ENCODE results near the gene PDZD2.
"Not testable (repeated sequence)": the region's sequence is repeated elsewhere in the genome, so short reads cannot be mapped to it uniquely, and the experiment has no call there.

PDZD2 gene

GRCh38 chr5:31967461-31967860 lies 328.5 kb downstream of the PDZD2 start:
- no peak for TF ChIP-seq CTCF (IDR thresholded peaks at IDR 0.05; ENCODE audit: borderline replicate concordance, control extremely low read depth, extremely low read depth, insufficient read depth, missing control alignments)
- in situ Hi-C loops (cut with MboI; ENCODE audit: low sequenced_read_pairs, unreplicated experiment) = no loop called here
- no peak for DNase-seq (ENCODE audit: low spot score)

GRCh38 chr5:31972558-31972957 lies 333.6 kb downstream of the PDZD2 start:
- in situ Hi-C loops (cut with MboI; ENCODE audit: low sequenced_read_pairs, unreplicated experiment) = no loop called here
- no peak for DNase-seq (ENCODE audit: low spot score)
- TF ChIP-seq CTCF (IDR thresholded peaks at IDR 0.05; ENCODE audit: borderline replicate concordance, control extremely low read depth, extremely low read depth, insufficient read depth, missing control alignments) = no peak

GRCh38 chr5:31975189-31975612 lies 336.3 kb downstream of the PDZD2 start:
- DNase-seq (ENCODE audit: low spot score); in situ Hi-C loops (cut with MboI; ENCODE audit: low sequenced_read_pairs, unreplicated experiment): not testable (repeated sequence)

GRCh38 chr5:31976169-31976568 lies 337.2 kb downstream of the PDZD2 start:
- no peak for TF ChIP-seq CTCF (IDR thresholded peaks at IDR 0.05; ENCODE audit: borderline replicate concordance, control extremely low read depth, extremely low read depth, insufficient read depth, missing control alignments)
- no peak for DNase-seq (ENCODE audit: low spot score)
- in situ Hi-C loops (cut with MboI; ENCODE audit: low sequenced_read_pairs, unreplicated experiment) = no loop called here

GRCh38 chr5:31981361-31981945 lies 342.5 kb downstream of the PDZD2 start:
- no peak for TF ChIP-seq CTCF (IDR thresholded peaks at IDR 0.05; ENCODE audit: borderline replicate concordance, control extremely low read depth, extremely low read depth, insufficient read depth, missing control alignments)
- no peak for DNase-seq (ENCODE audit: low spot score)
- in situ Hi-C loops (cut with MboI; ENCODE audit: low sequenced_read_pairs, unreplicated experiment) = no loop called here

- in situ Hi-C loops (cut with MboI; ENCODE audit: low sequenced_read_pairs, unreplicated experiment) = no loop called here
- TF ChIP-seq CTCF (IDR thresholded peaks at IDR 0.05; ENCODE audit: borderline replicate concordance, control extremely low read depth, extremely low read depth, insufficient read depth, missing control alignments) = no peak
- DNase-seq (ENCODE audit: low spot score) = no peak
These were observed 343.1 kb downstream of the PDZD2 start for GRCh38 chr5:31982027-31982426.

GRCh38 chr5:31982621-31983020 lies 343.7 kb downstream of the PDZD2 start:
- no peak for DNase-seq (ENCODE audit: low spot score)
- in situ Hi-C loops (cut with MboI; ENCODE audit: low sequenced_read_pairs, unreplicated experiment) = no loop called here
- no peak for TF ChIP-seq CTCF (IDR thresholded peaks at IDR 0.05; ENCODE audit: borderline replicate concordance, control extremely low read depth, extremely low read depth, insufficient read depth, missing control alignments)
